Neural cell (in vitro differentiated cells): Measurements from ENCODE around the gene ATP13A1.

Experiments used
- EP300 ChIP-seq: fragments of 450-650 bp; conservative IDR thresholded peaks from 2 replicates; pipeline ENCODE4 v1.6.1; 2014; ENCODE audit warnings: antibody characterized with exemption, mild to moderate bottlenecking, moderate library complexity; ENCODE audit not compliant: poor library complexity, severe bottlenecking
- EZH2 ChIP-seq: fragments of 200-600, 300-800 bp; shearing (Covaris generic), sonication (generic); IDR thresholded peaks from 2 replicates; pipeline ENCODE4 v1.6.1; 2014; ENCODE audit warnings: antibody characterized with exemption, low read length, borderline replicate concordance, mild to moderate bottlenecking; ENCODE audit not compliant: insufficient read depth, poor library complexity, severe bottlenecking
- MXI1 ChIP-seq: fragments of 450-650 bp; conservative IDR thresholded peaks from 2 replicates; pipeline ENCODE4 v1.6.1; 2014; ENCODE audit warnings: antibody characterized with exemption, mild to moderate bottlenecking; ENCODE audit not compliant: poor library complexity, severe bottlenecking
- POLR2AphosphoS5 ChIP-seq: IDR thresholded peaks from 2 replicates; pipeline ENCODE4 v1.6.1; 2012
- RAD21 ChIP-seq: fragments of 450-650 bp; conservative IDR thresholded peaks from 2 replicates; pipeline ENCODE4 v1.6.1; 2014; ENCODE audit warnings: antibody characterized with exemption, mild to moderate bottlenecking, moderate library complexity
- TF ChIP-seq, protein P1 (sequence below): fragments of 450-650 bp; IDR thresholded peaks from 2 replicates; pipeline ENCODE4 v1.5.1; 2014; ENCODE audit warnings: antibody characterized with exemption, mild to moderate bottlenecking, moderate library complexity; ENCODE audit not compliant: poor library complexity, severe bottlenecking
- TF ChIP-seq, protein P2 (sequence below): IDR thresholded peaks from 2 replicates; pipeline ENCODE4 v1.6.1; 2012; ENCODE audit warnings: borderline replicate concordance

DNA sequence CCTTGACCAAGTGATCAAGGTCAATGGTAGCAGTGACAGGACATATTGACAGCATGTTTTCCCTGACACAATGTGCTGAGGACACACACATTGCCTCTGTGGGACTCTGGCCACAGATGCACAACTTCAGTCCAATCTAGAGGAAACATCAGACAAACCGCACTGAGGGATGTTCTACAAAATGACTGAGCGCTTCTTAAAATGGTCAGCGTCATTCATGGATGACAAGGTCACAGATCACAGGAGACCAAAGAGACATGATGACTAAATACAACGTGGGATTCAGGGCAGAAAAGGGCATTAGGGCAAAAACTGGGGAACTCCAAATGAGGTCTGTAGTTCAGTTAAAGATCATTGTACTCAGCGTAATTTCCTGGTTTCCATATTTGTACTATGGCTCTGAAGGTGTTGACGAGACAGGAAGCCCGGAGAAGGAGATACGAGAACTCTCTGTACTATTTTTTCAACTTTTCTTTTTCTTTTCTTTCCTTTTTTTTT lies 65.6 kb downstream of the ATP13A1 start:
- TF ChIP-seq, protein P1, sequence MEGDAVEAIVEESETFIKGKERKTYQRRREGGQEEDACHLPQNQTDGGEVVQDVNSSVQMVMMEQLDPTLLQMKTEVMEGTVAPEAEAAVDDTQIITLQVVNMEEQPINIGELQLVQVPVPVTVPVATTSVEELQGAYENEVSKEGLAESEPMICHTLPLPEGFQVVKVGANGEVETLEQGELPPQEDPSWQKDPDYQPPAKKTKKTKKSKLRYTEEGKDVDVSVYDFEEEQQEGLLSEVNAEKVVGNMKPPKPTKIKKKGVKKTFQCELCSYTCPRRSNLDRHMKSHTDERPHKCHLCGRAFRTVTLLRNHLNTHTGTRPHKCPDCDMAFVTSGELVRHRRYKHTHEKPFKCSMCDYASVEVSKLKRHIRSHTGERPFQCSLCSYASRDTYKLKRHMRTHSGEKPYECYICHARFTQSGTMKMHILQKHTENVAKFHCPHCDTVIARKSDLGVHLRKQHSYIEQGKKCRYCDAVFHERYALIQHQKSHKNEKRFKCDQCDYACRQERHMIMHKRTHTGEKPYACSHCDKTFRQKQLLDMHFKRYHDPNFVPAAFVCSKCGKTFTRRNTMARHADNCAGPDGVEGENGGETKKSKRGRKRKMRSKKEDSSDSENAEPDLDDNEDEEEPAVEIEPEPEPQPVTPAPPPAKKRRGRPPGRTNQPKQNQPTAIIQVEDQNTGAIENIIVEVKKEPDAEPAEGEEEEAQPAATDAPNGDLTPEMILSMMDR, result no peak
- TF ChIP-seq EP300 (no peak), RAD21 (no peak), EZH2 (no peak), MXI1 (no peak), POLR2AphosphoS5 (no peak)
- TF ChIP-seq, protein P2, sequence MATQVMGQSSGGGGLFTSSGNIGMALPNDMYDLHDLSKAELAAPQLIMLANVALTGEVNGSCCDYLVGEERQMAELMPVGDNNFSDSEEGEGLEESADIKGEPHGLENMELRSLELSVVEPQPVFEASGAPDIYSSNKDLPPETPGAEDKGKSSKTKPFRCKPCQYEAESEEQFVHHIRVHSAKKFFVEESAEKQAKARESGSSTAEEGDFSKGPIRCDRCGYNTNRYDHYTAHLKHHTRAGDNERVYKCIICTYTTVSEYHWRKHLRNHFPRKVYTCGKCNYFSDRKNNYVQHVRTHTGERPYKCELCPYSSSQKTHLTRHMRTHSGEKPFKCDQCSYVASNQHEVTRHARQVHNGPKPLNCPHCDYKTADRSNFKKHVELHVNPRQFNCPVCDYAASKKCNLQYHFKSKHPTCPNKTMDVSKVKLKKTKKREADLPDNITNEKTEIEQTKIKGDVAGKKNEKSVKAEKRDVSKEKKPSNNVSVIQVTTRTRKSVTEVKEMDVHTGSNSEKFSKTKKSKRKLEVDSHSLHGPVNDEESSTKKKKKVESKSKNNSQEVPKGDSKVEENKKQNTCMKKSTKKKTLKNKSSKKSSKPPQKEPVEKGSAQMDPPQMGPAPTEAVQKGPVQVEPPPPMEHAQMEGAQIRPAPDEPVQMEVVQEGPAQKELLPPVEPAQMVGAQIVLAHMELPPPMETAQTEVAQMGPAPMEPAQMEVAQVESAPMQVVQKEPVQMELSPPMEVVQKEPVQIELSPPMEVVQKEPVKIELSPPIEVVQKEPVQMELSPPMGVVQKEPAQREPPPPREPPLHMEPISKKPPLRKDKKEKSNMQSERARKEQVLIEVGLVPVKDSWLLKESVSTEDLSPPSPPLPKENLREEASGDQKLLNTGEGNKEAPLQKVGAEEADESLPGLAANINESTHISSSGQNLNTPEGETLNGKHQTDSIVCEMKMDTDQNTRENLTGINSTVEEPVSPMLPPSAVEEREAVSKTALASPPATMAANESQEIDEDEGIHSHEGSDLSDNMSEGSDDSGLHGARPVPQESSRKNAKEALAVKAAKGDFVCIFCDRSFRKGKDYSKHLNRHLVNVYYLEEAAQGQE, result no peak
